COLO829 (cell line): Measurements from ENCODE around the gene OMD.

Experiments used
- DNase-seq: peaks from one replicate; pipeline ENCODE4 v3.0.0; 2012; ENCODE audit warnings: low spot score

OMD gene, protein sequence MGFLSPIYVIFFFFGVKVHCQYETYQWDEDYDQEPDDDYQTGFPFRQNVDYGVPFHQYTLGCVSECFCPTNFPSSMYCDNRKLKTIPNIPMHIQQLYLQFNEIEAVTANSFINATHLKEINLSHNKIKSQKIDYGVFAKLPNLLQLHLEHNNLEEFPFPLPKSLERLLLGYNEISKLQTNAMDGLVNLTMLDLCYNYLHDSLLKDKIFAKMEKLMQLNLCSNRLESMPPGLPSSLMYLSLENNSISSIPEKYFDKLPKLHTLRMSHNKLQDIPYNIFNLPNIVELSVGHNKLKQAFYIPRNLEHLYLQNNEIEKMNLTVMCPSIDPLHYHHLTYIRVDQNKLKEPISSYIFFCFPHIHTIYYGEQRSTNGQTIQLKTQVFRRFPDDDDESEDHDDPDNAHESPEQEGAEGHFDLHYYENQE

DNA sequence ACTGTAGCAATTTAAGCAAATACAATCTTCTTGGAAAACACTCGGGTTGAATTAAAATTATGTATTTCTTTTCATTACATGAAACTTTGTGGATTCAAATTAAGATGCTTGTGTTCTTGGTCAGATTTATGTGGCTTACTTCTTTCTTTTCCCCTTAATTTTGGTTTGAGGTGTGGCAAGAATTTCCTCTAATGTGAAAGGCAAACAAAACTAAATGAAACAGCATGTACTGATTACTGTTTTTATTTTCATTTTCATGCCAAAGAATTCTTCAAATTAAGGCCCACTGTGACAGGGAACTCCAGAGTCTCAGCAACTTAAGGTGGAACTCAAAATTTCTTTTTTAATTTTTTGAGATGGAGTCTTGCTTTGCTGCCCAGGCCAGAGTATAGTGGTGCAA lies at the start of gene OMD:
Gene OMD, minus strand, starts transcription at position 132 of the 400 bp plus-strand sequence. CDS start 6,913 bp downstream, outside the sequence.
- DNase-seq: no peak

DNA sequence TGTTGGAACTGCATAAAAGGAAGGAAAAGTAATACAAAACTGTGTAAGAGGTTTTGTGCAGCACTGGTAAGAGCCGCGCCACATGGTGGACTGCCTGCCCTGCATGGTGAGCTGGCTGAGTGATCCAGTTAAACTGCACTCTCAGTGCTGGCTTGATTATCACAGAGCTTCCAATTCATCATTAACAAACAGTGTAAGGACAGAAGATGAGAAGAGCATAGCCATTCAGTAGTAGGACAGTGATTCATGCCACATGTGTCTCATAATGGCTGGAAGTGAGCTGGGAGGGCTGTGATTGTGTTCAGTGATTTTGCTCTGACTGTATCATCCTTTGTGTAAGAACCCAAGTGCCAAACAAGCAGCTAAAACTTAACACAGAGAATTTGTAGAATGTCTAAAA lies 43.9 kb upstream of the OMD start:
- DNase-seq: peak; percentile 63

DNA sequence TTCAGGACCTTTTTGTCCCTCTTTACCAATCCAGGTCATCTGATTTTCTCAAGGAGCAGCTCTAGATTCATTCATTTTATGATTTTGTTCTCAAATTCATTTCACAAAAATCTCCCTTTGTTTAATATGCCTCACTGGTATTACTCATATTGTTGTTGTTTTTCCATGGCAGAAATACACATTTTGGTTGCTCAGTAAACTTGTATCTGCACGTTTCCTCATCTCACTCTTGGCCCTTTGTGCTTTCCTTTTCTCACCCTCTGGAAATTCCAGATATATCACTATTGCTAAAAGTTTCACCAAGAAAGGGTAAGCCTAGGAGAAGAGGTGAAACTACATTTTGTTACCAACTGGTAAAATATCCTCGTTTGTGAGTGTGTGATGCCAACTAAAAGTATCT lies 43.2 kb upstream of the OMD start:
- DNase-seq: no peak

DNA sequence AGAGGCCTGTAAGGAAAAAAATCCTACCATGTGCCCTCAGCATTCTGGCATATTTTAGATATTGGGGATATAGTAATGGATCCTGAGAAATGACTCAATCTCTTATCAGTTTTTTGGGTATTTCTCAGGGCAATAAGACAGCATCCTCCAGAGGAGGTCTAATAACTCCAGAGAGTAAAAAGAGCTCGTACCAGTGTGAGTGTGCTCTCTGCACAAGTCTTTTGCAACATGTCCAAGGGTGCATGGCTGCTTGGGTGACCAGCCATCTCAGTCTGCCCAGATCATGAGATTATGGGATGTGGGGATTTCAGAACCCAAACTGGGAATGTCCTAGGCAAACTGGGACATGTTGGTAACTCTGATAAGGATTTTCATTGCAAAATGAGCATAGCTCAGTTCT lies 42.8 kb upstream of the OMD start:
- no peak for DNase-seq

DNA sequence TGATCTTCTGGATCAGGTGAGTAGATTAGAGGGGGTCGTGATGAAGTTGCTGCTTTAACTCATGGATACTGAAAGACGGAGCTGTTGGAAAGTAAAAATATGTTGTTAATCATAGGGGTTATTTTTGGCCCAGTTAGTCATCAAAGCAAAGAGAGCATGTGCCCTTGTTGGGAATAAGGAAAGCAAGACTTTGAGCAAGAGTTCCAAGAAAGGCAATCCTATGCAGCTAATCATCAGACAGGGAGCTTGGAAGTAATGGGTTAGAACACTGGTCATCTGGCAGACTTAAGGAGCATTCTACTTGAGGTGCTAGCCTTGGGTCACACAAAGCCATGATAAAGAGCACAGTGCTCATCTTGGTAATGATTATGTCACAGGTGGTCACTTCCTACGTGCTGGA lies 39.7 kb upstream of the OMD start:
- DNase-seq: peak; percentile 57

DNA sequence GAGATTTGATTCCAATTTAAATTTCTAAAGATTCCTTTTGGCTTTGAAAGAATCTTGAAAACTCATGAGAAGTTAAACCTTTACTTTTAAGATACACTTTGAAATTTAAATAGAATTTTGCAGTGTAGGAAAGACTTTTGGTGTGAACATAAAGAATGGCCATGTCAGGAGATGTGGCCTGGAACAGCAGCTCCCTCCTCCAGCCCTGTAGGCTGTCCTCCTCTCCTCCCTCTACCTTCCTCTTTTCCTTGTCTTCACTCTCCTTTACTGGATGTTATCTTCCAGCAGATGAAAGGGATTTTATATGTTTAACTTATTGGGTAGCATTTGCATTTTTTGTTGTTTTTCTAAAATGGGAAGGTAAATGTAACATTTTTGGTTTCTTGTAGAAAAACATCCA lies 39.1 kb upstream of the OMD start:
- no peak for DNase-seq

DNA sequence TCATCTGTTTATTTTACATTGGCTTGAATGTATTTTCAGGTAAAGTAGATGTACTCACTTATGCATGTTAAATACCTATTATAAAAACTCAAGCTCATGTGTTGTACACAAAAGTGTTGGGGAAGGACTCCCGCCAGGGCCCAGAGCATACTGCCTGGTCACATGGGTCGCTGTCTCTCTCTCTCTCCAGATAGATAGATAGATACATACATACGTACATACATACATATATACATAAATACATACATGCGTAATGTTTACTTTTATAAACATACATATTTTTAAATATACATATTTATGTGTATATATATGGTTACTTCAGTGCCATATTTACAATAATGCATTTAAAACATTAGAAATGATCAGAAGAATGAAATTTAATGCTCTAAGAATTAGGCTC lies 33.3 kb upstream of the OMD start:
- no peak for DNase-seq

DNA sequence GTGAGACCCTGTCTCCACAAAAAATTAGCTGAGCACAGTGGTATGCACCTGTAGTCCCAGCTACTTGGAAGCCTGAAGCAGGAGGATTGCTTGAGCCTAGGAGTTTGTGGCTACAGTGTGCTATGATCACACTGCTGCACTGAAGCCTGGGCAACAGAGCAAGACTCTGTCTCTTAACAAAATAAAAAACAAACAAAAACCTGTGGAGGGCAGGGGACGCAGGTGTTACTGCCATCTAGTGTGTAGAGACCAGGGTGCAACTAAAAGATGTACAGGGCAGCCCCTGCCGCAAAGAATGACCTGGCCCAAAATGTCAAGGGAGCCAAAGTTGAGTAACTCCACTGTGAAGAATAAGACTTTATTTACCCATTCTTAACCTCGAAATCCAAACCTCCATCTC lies 30.9 kb upstream of the OMD start:
- no peak for DNase-seq

DNA sequence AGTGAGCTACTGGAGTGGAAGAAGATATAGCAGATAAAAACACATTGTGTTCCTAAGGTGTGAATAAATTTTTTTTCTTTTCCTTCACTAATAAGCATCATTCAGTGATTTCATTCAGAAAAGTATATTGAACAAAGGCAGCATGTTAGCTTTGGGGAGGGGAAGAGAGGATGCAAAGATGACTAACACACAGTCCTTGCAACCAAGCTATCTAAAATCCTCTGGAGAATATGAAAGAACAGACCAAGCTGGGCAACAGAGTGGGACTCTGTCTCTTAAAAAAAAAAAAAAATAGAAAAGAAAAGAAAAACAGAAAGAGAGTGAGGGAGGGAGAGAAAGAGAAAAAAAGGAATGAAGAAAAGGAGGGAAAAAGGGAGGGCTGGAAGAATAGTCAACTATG lies 22.3 kb upstream of the OMD start:
- peak; percentile 46 for DNase-seq

DNA sequence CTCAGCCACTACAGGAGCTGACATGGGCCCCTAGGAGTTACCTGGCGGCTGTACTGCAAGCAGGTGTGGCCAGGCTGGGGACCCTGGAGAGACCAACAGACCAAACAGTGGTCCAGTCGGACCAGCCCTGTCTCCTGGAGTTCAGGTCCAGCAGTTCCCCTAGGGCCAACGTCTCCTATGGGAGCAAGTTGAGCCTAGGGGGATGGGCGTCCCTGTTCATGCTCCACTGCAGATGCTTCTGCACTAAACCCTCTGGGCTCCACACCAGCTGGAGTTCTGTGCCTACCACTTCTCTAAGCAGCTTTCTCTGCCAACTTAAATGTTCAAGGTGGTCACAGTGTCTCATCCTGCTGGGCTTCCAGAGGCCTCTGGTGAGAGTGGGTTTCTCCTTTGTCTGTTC lies 20.6 kb upstream of the OMD start:
- no peak for DNase-seq

DNA sequence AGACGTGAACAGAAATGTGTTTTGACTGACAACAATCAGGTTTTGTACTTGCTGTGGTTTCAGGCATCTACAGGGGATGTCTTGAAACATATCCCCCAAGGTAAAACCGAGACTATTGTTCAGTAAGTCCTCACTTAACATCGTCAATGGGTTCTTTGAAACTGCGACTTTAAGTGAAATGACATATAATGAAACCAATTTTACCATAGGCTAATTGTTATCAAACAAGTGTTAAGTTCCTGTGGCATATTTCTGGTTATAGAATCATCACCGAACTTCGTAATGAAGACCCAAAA lies 16.4 kb upstream of the OMD start:
- no peak for DNase-seq

DNA sequence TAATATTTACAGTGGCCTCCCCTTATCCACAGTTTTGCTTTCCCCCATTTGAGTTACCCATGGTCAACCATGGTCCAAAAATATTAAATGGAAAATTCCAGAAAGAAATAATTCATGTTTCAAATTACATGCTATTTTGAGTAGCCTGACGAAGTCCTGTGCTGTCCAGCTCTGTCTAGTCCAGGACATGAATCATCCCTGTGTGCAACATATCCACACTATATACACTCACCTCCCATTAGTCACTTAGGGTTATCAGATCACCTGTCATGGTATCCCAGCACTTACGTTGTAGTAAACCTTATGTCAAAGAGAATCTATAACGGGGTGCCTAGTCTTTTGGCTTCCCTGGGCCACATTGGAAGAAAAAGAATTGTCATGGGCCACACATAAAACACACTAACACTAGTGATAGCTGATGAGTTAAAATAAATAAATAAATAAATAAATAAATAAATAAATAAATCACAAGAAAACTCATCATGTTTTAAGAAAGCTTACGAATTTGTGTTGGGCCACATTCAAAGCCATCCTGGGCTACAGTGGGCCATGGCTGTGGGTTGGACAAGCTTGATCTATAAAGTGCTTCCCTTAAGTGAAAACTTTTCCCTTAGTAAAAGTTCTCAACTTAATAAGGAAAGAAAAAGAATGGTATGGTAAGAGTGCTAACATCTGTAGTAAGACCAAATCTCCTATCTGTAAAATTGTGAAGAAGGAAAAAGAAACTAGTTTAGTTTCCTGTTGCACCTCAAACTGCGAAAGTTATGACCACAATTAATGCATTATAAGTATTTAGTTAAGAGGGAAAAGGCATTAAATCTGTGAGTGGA lies 15.9 kb upstream of the OMD start:
- no peak for DNase-seq

DNA sequence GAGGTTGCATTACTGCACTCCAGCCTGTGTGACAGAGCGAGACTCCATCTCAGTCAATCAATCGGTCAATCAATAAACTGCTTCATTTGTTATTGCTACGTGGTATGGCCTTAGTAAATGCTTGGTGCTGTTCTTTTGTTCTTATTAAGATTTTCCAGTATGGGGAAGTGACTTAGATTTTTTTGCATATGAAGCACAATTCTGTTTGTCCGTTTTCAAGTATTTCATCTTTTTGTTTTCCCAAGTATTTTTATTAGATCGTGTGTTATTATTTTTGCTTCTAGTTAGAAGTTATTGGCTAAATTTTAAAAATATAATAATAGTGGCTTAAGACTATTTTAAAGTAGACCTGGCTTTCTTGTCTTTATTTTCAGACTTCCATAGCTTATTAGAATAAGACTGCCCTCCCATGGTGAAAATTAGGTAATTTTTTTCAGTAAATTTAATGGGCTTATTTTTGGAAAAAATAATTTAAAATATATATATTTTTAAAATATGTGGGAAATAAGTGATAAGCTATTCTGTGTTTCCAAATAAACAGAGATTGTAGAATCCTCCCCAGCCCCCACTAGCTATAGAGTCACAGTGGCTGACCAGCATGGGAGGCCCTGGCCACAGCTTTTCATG lies 14.7 kb upstream of the OMD start:
- peak; percentile 25 for DNase-seq

DNA sequence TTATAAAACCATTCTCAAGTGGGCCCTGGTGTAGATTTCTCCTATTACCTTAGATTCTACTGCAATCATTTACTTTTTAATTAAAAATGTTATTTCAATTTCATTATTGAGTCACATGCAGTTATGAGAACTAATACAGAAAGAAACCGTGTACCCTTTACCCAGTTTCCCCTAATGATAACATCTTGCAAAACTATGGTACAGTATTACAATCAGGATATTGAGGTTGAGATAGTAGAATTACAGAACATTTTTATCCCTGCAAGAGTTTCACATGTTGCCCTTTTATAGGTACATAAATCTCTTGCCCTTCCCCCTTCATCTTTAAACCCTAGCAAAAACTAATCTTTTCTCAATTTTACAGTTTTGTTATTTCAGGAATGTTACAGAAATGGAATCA lies 11.0 kb upstream of the OMD start:
- no peak for DNase-seq

DNA sequence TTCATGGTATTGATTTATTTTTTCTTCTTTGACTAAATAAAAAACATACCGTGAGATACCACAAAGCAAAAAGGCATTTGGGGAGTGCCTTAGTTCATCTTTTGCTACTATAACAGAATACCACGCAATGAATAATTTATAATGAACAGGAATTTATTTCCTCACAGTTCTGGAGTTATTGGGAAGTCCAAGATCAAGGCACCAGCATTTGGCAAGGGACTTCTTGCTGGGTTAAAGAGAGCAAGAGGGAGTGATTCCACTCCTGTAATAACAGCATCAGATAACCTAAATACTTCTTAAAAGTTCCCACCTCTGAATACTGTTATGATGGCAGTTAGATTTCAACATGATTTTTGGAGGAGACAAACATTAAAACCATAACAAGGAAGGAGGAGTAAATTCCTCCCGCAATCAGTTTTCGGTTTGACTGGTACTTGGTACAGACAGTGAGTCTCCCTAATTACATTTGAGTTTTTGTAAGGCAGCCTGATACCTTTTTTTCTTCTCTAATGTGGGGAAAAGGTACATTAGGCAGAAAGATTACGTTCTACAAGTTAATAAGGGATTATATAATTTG lies 8.8 kb upstream of the OMD start:
- no peak for DNase-seq

DNA sequence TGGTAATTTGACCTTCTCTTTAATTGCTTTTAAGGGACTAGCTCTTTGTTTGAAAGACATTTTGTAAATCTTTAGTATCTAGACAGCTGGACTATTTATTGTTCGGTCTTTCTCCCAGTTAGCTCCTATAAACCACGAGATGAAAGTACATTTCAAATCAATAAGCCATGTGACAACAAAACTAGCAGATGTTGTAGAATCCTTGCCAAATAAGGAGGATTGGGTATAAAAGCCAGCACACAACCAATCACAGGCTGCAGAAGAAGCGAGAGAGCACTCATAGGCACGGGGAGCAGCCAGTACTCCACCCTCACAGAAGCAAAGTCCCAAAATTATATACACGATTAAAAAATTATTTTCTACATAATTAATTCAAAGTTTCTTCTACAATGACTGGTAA lies 8.1 kb upstream of the OMD start:
- DNase-seq: no peak

DNA sequence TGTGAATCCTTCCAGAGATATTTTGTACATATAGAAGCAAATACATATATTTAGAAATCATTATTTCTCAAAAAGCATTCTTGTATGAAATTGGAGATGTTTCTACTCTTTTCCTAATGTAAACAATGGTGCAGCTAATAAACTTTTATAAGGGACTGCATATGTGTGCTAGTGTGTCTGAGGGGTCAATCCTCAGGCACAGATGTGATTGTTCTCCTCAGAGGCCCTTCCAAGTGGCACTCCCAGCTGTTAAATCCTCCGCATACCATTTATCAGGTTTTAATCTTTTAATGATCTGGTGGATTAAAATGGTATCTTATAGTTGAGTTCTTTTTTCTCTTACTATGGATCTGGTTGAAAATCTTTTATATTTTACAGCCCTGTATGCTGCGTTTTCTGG lies 5.6 kb upstream of the OMD start:
- DNase-seq: no peak

DNA sequence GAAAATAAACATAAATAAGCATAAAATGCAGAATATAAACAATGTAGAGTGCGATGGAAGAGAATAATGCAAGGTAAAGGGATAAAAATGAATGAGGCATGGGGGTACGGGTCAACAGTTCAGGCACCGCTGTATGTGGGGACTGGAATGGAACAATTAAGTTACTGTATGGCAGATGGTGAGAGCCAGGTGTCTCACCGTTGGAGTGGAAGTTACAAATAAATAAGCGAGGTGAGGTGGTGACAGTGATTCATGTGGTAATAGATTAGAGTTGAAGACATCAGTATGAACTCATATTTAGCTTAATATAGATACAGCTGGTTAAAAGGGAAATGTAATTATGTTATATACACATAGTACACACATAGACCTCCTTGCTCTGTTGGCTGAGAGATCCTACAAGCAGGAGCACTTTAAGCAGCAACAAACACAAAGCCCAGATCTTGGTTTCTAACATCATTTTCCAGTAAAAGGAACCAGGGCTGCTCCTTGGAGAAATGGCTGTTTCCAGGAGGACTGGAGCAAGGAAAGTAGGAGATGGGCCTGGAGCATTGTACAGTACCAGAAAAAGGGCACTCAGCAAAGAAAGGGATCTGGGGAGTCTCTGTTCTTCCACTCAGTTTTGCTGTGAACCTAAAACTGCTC lies 2.4 kb upstream of the OMD start:
- DNase-seq: no peak

DNA sequence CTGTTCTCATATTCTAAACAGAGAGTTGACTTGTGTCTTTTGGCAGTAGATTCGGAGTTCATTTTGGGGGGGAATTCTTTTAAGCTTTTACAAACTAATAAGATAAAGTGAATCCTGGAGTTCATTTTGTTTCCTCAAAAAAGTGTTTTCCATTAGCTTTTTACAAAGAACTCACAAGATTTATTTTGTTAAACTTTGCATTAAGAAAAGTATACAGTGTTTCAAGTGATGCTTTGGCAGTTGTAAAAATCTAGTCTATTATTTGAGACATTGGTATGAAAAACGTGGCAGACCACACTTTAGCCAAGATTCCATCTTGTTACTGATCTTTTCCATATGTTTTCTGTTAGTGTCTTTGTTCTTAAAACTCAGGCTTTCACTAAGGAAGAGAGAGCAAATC lies 1.2 kb upstream of the OMD start:
- DNase-seq: no peak

DNA sequence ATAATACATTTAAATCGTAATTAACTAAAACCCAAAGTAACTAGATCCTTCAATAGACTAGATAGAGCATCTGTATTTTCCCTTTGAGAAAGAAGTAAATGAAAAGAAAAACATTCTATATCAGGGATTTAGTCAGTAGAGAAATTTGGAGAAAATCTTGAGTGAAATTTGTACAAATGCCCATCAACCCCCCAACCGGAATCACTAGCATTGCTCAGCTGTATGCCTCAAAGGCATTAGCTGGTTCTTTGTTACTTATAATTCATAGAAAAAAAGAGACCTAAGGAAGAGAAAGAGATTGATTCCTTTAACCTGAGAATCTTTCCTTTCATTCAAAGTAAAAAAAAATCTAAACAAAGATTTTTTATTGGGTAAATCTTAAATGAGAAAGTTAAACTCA lies 659 bp downstream of the OMD start:
- no peak for DNase-seq

DNA sequence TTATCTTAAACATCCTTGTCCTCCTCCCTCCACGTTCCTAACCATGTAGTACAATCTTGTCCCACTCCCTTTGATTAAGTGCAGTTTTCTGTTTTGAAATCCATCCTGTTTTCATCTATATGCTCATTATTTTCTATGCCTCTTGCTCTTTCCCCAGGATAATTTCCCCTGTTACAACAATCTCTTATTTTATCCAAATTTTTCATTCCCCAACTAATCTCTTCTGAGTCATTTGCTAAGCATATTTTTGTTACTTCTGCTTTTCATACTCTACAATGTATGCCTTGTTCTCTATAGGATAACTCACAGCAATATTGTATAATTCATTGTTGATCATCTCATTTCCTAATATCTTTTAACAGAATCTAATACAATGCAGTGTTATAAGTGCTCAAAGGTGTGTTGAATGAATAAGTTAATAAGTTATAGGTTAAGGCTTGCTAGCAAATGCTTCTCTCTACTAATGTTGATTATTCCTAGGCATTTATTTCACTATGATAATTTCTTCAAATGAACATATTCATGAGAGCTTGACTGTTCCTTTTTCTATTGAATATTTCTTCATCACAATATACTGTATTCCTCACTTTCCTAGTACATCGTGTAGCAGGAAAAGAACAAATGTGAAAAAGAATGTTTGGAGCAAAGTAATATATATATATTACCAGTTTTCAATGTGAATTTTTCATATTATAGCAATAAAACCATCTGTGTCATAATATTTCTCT lies 1.5 kb downstream of the OMD start:
- DNase-seq: peak; percentile 59

DNA sequence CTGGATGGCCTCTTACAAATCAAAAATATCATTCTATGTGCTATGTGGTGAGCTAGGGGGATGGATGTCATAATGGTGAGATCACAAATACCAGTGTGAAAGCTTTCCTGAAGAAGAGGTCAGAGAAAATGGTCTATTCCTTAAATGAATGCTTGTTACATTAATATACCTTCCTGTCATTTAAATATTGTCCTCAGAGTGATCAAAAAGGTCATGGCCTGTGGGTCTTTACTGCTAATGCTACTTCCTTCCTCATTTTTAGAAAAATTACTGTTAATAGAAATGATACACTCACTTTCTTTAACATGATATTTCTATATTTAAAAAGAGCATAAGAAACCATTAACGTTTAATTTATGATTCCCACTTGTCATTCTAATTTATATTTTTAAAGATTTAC lies 9.7 kb downstream of the OMD start:
- no peak for DNase-seq
